NCI-H1048 (cell line): Measurements from ENCODE around the gene DMBT1.

ENCODE experiments used
- DNase-seq: peaks from one replicate; lab custom pipeline; 2025; lab: John Stamatoyannopoulos, UW

DMBT1 gene

GRCh38 chr10:122560279-122560804, at the start of gene DMBT1:
Gene DMBT1, plus strand, starts transcription at chr10:122560754. Its CDS starts 17 bp downstream, at chr10:122560771.
- DNase-seq, result no peak

GRCh38 chr10:122513053-122513452, 47.5 kb upstream of the DMBT1 start:
- no peak for DNase-seq

- DNase-seq, result no peak
Observed at GRCh38 chr10:122514045-122514840, 46.3 kb upstream of the DMBT1 start.

- no peak for DNase-seq
Observed at GRCh38 chr10:122515022-122515424, 45.5 kb upstream of the DMBT1 start.

GRCh38 chr10:122515588-122516231, 44.8 kb upstream of the DMBT1 start:
- DNase-seq, result no peak

- DNase-seq, result no peak
Observed at GRCh38 chr10:122516734-122517133, 43.8 kb upstream of the DMBT1 start.

- DNase-seq, result no peak
Observed at GRCh38 chr10:122519144-122519543, 41.4 kb upstream of the DMBT1 start.

GRCh38 chr10:122519873-122520272, 40.7 kb upstream of the DMBT1 start:
- no peak for DNase-seq

GRCh38 chr10:122521011-122521410, 39.5 kb upstream of the DMBT1 start:
- no peak for DNase-seq

- DNase-seq, result no peak
Observed at GRCh38 chr10:122524811-122525210, 35.7 kb upstream of the DMBT1 start.

- DNase-seq, result no peak
Observed at GRCh38 chr10:122525788-122526187, 34.8 kb upstream of the DMBT1 start.

- DNase-seq, result no peak
Observed at GRCh38 chr10:122526892-122527291, 33.7 kb upstream of the DMBT1 start.

GRCh38 chr10:122530177-122530576, 30.4 kb upstream of the DMBT1 start:
- DNase-seq, result no peak

- no peak for DNase-seq
Observed at GRCh38 chr10:122531261-122531660, 29.3 kb upstream of the DMBT1 start.

- no peak for DNase-seq
Observed at GRCh38 chr10:122531939-122532338, 28.6 kb upstream of the DMBT1 start.

GRCh38 chr10:122532601-122533296, 27.8 kb upstream of the DMBT1 start:
- no peak for DNase-seq

- DNase-seq, result no peak
Observed at GRCh38 chr10:122537545-122537944, 23.0 kb upstream of the DMBT1 start.

- no peak for DNase-seq
Observed at GRCh38 chr10:122541541-122542002, 19.0 kb upstream of the DMBT1 start.

- DNase-seq, result no peak
Observed at GRCh38 chr10:122543676-122544445, 16.7 kb upstream of the DMBT1 start.

GRCh38 chr10:122544493-122544892, 16.1 kb upstream of the DMBT1 start:
- no peak for DNase-seq

GRCh38 chr10:122546242-122546641, 14.3 kb upstream of the DMBT1 start:
- DNase-seq, result no peak
